Measurements from ENCODE around the gene REG4.

GRCh38 chr1:119815928-119816327, 4.7 kb upstream of the REG4 start:
- TF ChIP-seq, protein P1, sequence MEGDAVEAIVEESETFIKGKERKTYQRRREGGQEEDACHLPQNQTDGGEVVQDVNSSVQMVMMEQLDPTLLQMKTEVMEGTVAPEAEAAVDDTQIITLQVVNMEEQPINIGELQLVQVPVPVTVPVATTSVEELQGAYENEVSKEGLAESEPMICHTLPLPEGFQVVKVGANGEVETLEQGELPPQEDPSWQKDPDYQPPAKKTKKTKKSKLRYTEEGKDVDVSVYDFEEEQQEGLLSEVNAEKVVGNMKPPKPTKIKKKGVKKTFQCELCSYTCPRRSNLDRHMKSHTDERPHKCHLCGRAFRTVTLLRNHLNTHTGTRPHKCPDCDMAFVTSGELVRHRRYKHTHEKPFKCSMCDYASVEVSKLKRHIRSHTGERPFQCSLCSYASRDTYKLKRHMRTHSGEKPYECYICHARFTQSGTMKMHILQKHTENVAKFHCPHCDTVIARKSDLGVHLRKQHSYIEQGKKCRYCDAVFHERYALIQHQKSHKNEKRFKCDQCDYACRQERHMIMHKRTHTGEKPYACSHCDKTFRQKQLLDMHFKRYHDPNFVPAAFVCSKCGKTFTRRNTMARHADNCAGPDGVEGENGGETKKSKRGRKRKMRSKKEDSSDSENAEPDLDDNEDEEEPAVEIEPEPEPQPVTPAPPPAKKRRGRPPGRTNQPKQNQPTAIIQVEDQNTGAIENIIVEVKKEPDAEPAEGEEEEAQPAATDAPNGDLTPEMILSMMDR (IDR thresholded peaks at IDR 0.05), result no peak
- TF ChIP-seq POLR2A (IDR thresholded peaks at IDR 0.05), result no peak
